Stomach smooth muscle (tissue), 2 donors: ENCODE results near the gene WDR31.

Experiments used
- H3K27ac ChIP-seq: one replicate; pipeline ENCODE4 v1.7.0; 2013; ENCODE audit warnings: mild to moderate bottlenecking, low read length, inconsistent platforms
- H3K27me3 ChIP-seq, 2 donors: one replicate each; pipeline ENCODE4 v1.7.0; 2013; ENCODE audit warnings: low read length in 2 of 2; ENCODE audit not compliant: insufficient read depth in 2 of 2, control insufficient read depth in 1 of 2
- H3K36me3 ChIP-seq, 2 donors: one replicate each; pipeline ENCODE4 v1.7.0; 2013; ENCODE audit warnings: low read length in 2 of 2; ENCODE audit not compliant: control insufficient read depth in 2 of 2, insufficient read depth in 2 of 2
- H3K4me1 ChIP-seq: one replicate; pipeline ENCODE4 v1.7.0; 2013; ENCODE audit warnings: low read length; ENCODE audit not compliant: control insufficient read depth, insufficient read depth
- H3K4me3 ChIP-seq, 2 donors: one replicate each; pipeline ENCODE4 v1.7.0; 2013; ENCODE audit warnings: low read length in 2 of 2
- H3K9ac ChIP-seq, 2 donors: one replicate each; pipeline ENCODE4 v1.7.0; 2013; ENCODE audit warnings: low read length in 2 of 2, mild to moderate bottlenecking in 1 of 2
- H3K9me3 ChIP-seq, 2 donors: one replicate each; pipeline ENCODE4 v1.7.0; 2013; ENCODE audit warnings: low read length in 2 of 2; ENCODE audit not compliant: control insufficient read depth in 2 of 2
- donor health status: healthy.
- donor health status: Pancreatic carcinoma.

WDR31 gene

DNA sequence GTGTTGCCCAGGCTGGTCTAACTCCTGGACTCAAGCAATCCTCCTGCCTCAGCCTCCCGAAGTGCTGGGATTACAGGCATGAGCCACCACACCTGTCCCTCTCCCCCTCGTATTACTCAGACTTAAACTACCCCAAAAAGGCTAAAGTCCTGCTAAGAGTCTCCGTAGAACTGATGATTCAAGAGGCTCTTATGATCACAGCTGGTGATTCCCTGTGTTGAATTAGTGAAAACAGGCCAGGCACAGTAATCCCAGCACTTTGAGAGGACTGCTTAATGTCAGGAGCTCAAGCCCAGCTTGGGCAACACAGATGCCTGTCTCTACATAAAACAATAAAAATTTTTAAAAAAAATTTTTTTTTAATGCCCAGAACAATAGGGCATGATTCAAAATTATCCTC is 73.9 kb downstream of the WDR31 start:
- Histone ChIP-seq H3K4me3 (no peak overlapping the region), H3K27me3 (no peaks in the 10 kb centered on the region), H3K9ac (no peak overlapping the region), H3K4me1 (no peaks in the 10 kb centered on the region), H3K9me3 (no peaks in the 10 kb centered on the region), H3K27ac (no peak overlapping the region), H3K36me3 (peaks cover 24 to 30% of the 10 kb centered on the region in 2 donors)
